22Rv1 (cell line): ENCODE data around the gene PAPSS2.

Experiments
- CTCF ChIP-seq: fragments of 450-650 bp; IDR thresholded peaks from 2 replicates; pipeline ENCODE4 v1.5.1; 2017; ENCODE audit warnings: mild to moderate bottlenecking
- ZFX ChIP-seq: fragments of 450-650 bp; IDR thresholded peaks from 2 replicates; pipeline ENCODE4 v1.6.1; 2017; ENCODE audit warnings: antibody characterized with exemption, borderline replicate concordance

GRCh38 chr10:87615856-87616255 is 43.8 kb upstream of the PAPSS2 start:
- no peak for TF ChIP-seq CTCF
- TF ChIP-seq ZFX = no peak
